Superior temporal gyrus (tissue), 1 donor: Measurements from ENCODE around the gene BANK1.

Experiments used
- DNase-seq: peaks from one replicate; pipeline ENCODE4 v3.0.0-alpha.2; 2016; ENCODE audit errors: extremely low spot score

The BANK1 gene, protein sequence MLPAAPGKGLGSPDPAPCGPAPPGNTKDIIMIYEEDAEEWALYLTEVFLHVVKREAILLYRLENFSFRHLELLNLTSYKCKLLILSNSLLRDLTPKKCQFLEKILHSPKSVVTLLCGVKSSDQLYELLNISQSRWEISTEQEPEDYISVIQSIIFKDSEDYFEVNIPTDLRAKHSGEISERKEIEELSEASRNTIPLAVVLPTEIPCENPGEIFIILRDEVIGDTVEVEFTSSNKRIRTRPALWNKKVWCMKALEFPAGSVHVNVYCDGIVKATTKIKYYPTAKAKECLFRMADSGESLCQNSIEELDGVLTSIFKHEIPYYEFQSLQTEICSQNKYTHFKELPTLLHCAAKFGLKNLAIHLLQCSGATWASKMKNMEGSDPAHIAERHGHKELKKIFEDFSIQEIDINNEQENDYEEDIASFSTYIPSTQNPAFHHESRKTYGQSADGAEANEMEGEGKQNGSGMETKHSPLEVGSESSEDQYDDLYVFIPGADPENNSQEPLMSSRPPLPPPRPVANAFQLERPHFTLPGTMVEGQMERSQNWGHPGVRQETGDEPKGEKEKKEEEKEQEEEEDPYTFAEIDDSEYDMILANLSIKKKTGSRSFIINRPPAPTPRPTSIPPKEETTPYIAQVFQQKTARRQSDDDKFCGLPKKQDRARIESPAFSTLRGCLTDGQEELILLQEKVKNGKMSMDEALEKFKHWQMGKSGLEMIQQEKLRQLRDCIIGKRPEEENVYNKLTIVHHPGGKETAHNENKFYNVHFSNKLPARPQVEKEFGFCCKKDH

DNA sequence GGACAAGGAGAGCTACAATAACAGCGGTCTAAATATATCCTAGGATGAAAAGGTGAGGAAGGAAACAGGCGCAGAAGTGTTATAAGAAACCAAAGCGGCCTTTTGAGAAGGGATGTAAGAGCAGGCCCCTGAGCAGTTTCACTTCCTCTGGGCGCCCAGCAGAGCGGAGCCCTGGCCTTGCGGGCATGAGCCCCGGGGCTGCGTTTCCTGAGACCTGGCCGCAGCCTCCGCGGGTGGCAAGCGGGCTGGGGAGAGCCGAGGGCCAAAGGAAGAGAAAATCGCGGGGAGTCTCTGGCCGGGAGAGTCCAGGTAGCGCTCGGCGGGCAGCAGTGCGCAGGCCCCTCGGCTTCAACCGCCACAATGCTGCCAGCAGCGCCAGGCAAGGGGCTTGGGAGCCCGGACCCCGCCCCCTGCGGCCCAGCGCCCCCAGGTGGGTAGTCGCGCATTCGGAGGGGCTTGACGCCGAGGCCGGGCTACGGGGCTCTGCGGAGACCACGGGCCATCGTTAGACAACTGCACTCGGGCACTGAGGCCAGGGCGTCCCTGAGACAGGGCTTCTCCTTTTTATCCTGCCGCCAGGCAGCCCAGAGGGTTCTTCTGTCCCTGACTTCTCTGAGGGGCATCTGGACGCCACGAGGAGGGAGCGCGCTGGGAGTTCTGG is at the start of gene BANK1:
BANK1 (plus strand) TSS at position 210 of the 661 bp plus-strand sequence; CDS start at position 361, 151 bp downstream.
- no peak for DNase-seq

DNA sequence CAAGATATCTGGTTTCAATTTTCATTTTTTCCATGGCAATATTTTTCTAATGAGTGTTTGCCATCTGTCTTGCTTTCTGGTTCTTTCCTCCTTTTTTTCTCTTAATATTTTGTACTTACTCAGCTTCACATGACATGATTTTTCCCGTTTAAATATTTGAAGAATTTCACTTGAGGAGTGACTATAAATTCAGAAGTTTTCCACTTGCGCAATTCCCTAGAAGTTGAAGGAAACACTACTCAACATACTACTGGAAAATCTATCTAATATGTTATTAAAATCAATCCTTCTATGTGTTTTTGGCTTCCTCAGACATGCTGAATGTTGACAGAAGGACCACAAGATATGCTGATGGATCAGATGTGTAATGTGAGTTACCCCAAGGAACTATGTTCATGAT is 36.8 kb upstream of the BANK1 start:
- no peak for DNase-seq

DNA sequence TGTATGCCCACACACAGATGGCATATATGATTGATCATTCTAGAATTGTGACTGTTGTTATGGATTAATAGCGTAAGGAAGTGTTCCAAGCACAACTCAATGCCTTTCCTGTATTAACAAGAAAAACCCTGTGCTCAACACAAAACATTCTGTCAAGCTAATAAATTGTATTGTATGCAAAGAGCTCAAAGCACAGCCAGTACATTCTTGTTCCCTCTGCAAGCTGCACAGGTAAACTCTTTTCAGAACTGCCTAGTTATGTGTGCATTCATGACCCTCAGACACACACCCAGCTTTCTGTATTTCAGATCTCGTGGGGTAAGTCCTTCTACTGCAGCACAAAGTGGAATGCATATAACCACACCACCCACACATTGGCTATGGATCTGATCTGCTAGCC is 34.3 kb upstream of the BANK1 start:
- no peak for DNase-seq

DNA sequence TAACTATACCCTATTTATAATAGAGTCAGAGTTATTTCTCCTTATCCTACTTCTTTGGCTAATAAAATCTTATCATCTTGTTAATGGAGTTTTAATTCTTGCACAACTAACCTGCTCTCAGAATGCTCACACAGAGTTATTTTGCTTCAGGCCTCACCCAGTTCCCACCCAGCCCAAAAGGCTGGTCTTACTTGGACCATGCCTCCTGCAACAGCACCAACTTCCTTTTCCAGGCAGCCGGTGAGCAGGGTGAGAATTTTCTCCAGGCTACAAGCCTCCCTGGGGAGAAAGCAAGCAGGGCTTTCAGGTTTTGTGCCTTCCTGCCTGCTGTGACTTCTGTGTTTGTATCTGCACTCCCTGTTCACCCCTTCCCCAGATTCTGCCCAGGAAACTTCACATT is 29.1 kb upstream of the BANK1 start:
- DNase-seq, result no peak

DNA sequence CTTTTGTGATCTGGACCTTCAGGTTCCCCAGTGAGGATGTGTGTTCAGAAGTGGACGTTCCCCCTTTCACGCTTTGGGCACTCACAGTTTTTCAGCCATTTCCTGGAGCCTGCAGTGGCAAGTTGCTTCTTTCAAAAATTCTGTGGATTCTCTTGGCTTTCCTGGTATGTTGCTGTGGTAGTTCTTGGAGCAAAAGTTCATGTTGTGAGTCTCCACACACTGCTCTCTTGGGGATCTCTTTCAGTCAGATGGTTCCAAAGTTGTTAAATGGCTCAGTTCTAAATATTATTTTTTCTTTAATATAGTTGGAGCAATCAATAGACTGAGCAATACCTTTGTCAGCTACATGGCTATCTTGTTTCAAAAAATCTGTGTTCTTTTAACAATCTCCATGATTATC is 28.5 kb upstream of the BANK1 start:
- no peak for DNase-seq

DNA sequence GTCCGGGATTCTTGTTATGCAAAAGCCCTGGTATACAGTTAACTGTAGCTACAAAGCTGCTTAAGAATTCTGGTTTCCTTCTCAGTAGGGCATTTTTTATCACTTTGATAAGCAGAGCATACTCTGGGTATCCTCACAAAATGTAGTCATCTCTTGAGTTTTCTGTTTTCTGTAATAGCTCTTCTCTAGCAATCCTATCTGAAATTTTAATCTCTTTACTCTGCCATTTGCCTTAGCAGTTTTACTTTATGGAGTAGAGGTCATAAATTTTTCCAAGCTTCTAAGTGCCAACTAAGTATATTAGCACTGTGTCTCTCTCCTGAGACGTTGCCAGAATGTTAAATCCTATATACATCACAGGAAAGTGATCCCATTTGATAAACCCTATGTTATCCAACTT is 28.0 kb upstream of the BANK1 start:
- no peak for DNase-seq

DNA sequence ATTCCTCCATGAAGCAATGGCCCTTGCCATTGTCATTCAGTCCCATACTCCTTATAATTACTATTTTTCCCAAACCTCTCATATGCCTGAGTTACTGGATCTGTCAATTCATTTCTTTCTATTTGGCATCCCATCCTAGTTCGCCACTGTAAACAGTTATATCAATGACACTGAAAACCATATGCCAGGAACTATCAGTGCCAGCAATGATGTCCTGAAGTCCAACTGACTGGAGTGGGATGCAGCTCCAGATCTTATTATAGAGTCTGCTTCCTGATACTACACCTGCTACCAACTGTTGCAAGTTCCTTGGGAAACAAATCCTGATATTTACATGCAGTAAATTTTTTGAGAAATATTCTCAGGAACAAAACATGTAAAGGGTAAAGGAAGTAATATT is 27.0 kb upstream of the BANK1 start:
- DNase-seq, result no peak

DNA sequence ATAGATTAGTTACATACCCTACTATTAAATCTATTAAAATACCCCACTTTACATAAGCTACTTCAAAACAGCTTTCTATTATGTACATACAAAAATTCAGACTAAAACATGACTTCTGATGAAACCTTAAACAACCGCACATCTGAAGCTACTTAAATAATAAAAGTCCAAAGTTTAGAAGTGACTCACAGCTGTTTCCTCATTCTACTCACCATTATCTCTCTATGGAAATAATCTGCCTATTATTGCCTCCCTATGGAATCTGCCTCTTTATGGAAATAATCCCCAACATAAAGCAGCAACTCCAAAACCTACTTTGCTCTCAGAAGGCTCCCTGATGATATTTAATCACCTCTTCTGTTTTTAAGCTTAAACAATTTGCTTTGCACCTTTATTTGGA is 15.7 kb upstream of the BANK1 start:
- DNase-seq, result no peak

DNA sequence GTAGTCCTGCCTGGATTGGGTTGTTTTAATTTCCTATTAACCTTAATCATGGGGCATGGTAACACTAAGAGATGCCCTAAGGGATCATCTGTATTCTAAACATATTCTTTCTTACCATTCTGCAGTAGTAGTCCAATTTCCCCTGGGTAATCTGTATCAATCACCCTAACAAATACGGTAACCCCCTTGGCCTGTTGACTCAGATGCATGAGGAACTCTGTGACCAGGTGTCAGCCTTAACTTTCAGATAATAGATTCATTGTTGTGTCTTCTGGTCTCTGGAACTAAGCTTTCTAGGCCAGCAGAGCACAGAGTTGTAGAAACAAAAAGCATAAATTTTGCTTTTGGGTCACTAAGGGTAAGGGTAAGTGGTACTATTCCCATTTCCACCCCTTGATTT is 13.1 kb upstream of the BANK1 start:
- no peak for DNase-seq

DNA sequence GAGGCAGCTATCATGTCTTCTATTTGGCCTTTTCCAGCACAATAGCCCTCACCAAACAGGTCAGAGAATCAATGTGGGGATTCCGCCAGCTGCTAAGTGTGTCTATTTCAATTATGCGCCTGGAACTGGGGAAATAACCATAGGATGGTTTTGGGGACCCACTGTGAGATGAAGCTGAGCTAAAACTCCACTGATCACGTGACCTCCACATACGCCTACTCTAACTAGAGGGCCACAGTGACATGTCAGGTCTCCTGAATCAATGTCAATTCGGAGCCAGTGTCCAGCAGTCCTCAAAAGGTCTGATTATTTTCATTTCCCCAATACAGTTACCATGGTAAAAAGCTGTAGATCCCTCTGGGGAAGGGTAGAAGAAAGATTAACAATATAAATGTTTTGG is 10.2 kb upstream of the BANK1 start:
- no peak for DNase-seq

DNA sequence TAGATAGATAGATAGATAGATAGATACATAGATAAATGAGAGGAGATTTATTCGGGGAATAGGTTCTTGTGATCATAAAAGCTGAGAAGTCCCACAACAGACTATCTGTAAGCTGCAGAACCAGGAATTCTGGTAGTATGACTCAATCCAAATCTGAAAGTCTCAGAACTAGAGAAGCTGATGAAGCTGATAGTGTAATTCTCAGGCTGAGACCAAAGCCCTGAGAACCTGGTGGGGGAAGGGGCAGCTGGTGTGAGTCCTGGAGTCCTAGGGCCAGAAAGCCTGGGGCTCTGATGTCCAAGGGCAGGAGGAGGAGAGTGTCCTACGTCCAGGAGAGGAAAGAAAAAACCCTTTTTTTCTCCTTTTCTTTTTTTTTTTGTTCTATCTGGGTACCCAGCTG is 8.0 kb upstream of the BANK1 start:
- no peak for DNase-seq

DNA sequence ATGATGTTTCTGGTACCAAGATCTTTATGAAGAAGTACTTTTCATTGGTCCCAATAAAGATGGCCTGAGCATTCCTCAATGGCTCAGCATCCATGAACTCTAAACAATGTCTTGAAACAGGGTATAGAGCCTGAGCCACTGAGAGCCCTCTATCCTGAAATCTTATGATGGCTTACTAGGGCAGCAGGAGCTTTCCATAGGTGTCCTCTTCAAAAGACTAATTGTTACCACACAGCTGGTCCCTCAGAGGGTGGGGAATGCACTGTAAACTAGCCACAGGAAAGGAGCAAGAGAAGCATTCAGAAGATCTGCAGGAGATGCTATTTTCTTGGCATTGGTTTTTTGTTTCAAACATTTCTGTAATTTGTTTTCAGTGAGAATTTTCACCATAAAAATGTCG is 5.6 kb upstream of the BANK1 start:
- DNase-seq, result no peak

DNA sequence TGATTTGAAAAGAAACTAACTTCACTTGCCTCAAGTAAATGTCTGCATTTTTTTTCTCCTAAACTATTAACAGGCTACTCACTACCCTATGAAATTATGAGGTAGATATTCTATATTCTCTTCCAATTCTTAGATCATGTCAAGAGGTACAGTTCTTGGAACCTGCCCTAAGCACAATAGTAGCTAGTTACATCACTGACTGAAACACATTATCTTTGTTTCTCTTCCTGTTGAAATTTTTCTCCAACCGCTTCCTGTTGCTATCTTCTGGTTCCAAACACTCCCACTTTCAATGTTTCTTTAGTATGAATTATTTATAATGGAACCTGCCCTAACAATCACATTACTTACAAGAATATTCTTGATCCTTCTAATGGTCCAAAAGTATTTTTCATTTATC is 5.0 kb upstream of the BANK1 start:
- no peak for DNase-seq

DNA sequence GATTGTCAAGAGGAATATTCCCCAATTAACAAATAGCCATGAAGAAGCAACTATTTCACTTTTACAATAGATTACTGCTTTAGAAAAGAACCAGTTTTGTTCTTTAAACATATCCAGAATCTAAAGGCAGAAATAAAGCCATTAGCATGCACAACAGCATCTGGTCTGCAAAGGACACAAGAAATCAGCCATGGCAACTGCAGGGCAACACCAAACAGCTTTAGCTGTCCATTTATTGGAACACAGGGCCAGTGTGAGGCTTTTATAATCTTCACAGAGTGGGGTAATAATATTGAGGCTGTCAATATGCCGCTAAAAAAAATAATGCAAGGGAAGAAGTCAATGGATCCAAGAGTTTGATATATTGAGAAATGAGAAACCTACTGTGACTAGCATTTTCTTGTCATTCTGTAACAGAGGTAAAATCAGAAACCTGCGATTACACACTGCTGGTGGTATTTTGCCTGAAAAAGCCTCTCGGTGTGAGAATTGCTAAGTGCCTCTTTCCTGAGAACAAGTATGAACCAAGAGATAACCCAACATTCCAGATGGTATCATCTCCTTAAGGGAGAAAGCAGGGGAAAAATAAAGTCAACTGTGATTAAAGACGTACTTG is 2.7 kb upstream of the BANK1 start:
- DNase-seq, result no peak

DNA sequence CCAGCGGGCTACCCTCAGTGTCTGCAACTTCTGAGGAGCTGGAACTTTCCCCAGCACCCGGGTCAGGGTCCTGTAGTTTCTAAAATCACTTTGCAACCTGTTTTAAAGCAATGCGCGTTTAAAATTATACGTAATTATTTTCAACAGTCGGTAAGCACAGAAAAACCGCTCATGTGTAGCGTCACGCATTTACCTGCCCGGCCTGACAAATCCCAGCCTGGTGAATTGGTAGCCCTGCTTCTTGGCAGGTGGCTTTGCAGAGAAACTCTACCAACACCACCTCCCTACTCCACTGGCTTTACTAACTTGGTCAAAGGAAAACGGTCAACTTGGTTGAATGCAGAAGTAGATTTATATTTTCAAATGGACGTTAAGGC is 640 bp downstream of the BANK1 start:
- DNase-seq, result no peak

DNA sequence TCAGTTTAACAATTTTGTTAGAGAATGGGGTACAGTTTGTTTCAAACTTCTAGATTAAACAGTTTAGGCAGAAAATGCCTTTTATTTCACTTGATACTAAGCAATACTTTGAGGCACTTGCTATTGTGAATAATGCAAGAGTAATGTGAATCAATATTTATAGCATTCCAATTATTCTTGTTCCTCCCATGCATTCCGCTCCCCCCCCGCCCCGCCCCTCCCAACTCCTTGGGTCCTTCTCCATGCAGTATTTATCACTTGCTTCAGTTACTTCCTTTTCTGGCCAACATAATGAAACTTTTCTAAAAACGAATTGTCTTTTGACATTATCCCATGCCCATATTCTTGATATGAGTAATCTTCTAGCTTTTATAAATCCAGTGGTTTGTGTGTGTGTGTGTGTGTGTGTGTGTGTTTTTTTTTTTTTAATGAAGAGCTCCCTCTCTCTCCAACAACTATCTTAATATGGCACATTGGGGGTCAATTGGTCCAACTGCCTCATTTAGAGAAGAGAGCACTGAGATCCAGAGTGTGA is 1.6 kb downstream of the BANK1 start:
- DNase-seq, result no peak

DNA sequence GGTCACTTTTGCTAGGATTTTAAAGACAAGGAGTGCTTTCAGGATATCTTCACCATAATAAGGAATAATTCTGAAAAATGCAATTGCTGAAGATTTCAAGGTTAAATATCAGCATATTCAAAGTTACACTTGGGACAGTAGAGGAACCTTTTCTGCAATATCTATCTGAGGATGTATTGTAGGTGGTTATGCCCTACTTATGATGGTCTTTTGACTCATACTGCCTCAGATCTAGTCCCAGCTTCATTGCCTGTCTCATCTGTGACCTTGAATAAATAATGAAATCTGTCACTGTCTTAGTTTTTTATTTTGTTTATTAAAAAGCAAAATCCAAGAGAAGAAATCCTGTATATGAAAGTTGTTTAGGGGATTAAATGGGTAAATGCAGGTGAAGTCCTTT is 2.9 kb downstream of the BANK1 start:
- no peak for DNase-seq

DNA sequence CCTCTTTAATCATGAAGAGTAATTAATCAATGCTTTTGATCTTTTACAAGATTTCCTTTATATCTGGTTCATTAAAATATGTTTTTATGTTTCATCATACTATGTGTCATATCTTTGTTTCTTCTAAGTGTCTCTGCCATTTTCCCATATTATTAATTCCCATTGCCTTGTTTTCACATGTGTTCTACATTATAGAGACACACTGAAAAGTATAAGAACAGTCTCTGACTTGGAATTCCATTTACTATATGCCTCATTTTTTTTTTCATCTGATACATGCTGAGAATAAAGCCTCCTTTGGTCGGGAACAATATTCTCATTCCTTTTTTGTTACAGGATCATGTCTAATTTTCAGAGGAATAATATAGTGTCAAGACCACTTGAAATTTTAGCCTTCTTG is 4.3 kb downstream of the BANK1 start:
- no peak for DNase-seq

DNA sequence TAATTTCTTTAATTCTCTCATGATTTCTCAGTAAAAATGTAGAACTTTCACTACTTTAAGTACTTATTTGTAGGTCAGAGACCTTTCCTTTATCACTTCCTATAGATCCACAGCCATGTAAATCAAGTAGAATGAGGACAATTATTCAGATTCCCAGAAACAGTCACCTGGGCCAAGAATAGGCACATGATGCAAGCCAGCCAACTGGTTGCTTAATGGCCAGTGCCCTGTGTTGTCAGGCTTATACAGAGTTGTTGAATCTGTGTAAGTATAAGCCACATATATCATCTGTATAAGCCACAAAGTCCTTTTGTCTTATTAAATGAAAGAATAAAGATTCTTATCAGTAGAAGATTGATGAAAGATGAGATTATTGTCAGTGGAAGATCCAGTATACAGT is 5.2 kb downstream of the BANK1 start:
- DNase-seq, result no peak

DNA sequence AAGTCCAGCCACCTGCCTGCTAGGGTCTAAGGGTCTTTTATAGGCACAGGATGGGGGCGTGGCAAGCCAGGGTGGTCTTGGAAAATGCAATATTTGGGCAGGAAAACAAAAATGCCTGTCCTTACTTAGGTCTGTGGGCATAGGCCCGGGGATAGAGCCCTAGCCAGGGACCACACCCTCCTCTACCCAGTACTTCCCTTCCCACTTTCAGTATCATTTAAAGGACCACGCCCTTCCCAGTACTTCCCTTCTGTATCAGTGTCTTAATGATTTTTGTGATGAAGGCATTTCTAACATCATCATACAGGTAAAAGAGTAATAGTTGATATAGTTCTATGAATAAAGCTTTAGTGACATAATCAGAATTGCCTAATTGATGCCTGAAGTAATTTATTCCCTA is 11.4 kb downstream of the BANK1 start:
- no peak for DNase-seq

DNA sequence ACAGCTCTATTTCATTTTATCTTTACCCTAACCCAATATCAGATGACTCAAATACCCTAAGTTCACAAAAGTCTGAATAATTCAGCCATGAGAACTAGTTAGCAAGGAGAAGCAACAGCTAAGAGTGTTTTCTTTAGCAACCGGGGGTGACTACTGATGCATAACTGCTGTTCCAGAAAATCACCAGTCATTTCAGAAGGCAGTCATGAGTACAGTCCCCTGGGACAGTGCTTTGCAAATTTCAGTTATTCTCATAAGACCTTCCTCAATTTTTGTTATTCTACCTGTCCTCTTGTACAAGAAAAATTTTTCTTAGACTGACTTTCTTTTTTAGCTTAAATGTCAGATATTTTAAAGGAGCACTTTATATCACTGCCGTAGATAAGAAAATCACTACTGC is 16.4 kb downstream of the BANK1 start:
- DNase-seq, result no peak

DNA sequence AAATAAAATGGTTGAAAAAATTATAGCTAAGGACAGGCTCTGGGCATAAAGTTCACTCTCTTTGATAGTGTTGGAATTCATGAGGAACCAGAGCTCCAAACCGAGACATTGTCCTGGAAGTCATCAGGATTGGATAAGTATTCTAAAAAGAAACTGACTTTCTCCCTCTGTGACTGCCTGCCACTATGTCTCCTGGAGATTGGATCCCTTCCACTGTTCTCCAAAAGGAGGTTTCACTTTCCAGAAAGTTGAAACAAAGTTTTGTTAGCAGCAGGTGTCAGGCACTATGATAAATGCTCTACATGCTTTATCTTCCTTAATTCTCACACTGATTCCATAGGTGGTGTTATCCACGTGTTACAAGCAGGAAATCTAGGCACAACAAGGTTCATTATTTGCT is 16.8 kb downstream of the BANK1 start:
- DNase-seq, result no peak
